K562 (cell line): ENCODE results near the gene SCAP. TPM values are rescaled to one million over a fixed set of nuclear protein-coding genes. Genes with fewer than 3 reads are reported as not detected.

Source experiments
- AFF4 ChIP-seq: sonication (generic); formaldehyde crosslinking; IDR thresholded peaks from 2 replicates; pipeline ENCODE4 v1.8.0; 2023; ENCODE audit warnings: mild to moderate bottlenecking, missing genetic modification reagents
- BRCA1 ChIP-seq, 2 experiments: fragments of 450-650 bp in 1 of 2; sonication (generic) in 1 of 2; formaldehyde crosslinking in 1 of 2; IDR thresholded peaks; 2 replicates each; pipeline versions ENCODE4 v1.5.0 to v1.6.1; 2017 to 2020; ENCODE audit warnings: mild to moderate bottlenecking in 1 of 2, missing genetic modification reagents in 1 of 2
- CBX3 ChIP-seq, 2 experiments: IDR thresholded peaks; 1 replicate in 1 of 2; 2 replicates in 1 of 2; pipeline ENCODE4 v1.6.1; 2012; ENCODE audit warnings: inconsistent platforms in 2 of 2, low read length in 2 of 2, borderline replicate concordance in 1 of 2, control low read depth in 1 of 2
- HDAC2 ChIP-seq: fragments of 450-650 bp; IDR thresholded peaks from 2 replicates; pipeline ENCODE4 v1.6.1; 2016; ENCODE audit warnings: mild to moderate bottlenecking
- MBD1 ChIP-seq: fragments of 250-450 bp; sonication (Bioruptor Pico); IDR thresholded peaks from 2 replicates; pipeline ENCODE4 v1.8.0; 2022; ENCODE audit warnings: inconsistent platforms
- NKRF ChIP-seq: fragments of 450-650 bp; IDR thresholded peaks from 2 replicates; pipeline ENCODE4 v1.6.1; 2016; ENCODE audit warnings: borderline replicate concordance
- NUFIP1 ChIP-seq: fragments of 450-650 bp; IDR thresholded peaks from 2 replicates; pipeline ENCODE4 v1.6.1; 2018; ENCODE audit not compliant: partially characterized antibody
- SMC3 ChIP-seq: conservative IDR thresholded peaks from 2 replicates; pipeline ENCODE4 v1.6.1; 2011; ENCODE audit warnings: low read depth, low read length, improper control_type of control experiment; ENCODE audit not compliant: insufficient read depth
- ZBED1 ChIP-seq: IDR thresholded peaks from 2 replicates; pipeline ENCODE4 v1.6.1; 2014
- ZBTB2 ChIP-seq: fragments of 450-650 bp; IDR thresholded peaks from 2 replicates; pipeline ENCODE4 v1.6.1; 2016; ENCODE audit warnings: antibody characterized with exemption
- ZBTB49 ChIP-seq: sonication (generic); formaldehyde crosslinking; IDR thresholded peaks from 2 replicates; pipeline ENCODE4 v1.8.0; 2022; ENCODE audit warnings: missing genetic modification reagents, mild to moderate bottlenecking, borderline replicate concordance
- ZC3H4 ChIP-seq: sonication (generic); formaldehyde crosslinking; IDR thresholded peaks from 2 replicates; pipeline ENCODE4 v1.9.0; 2021; ENCODE audit warnings: missing genetic modification reagents, borderline replicate concordance
- ZNF280A ChIP-seq: fragments of 450-650 bp; IDR thresholded peaks from 2 replicates; pipeline ENCODE4 v1.6.1; 2018; ENCODE audit warnings: mild to moderate bottlenecking, low read depth; ENCODE audit not compliant: partially characterized antibody
- polyA plus RNA-seq, 8 experiments: library from polyadenylated mRNA; depleted of rRNA in 4 of 8; stranded (reverse) in 5 of 8; unstranded in 3 of 8; fragments of >200 nt; fragmentation: Nextera tagmentation in 2 of 8; fragmentation: Illumina TruSeq in 1 of 8; extraction: Ambion mirVana in 2 of 8; extraction: Trizol in 1 of 8; gene quantifications; 2 replicates each; pipeline versions ENCODE4 v1.2.1 to v1.2.3, GENCODE V29; 2011 to 2014; ENCODE audit warnings: inconsistent platforms in 1 of 8, missing spikeins in 1 of 8
- total RNA-seq, 7 experiments: library from RNA; depleted of rRNA in 6 of 7; stranded (reverse); fragments of >200 nt in 6 of 7; fragmentation: Illumina TruSeq in 2 of 7; extraction: Trizol in 2 of 7; gene quantifications; 2 replicates each; pipeline versions ENCODE4 v1.2.1 to v1.2.3, GENCODE V29; 2011 to 2021; ENCODE audit warnings: low replicate concordance in 1 of 7

The SCAP gene
- total and polyA plus RNA-seq, 9 of the 15 experiments (the other 6 are each of a cell fraction or from before 2014, with no cell fraction given): 2.6 to 104 (median 37.8) TPM

GRCh38 chr3:47475029-47475569 is 642 bp downstream of the SCAP start (continued):
- TF ChIP-seq NKRF: peak; percentile 72; the same call in 1 of the 2 replicates
- no peak for TF ChIP-seq ZBTB49
- TF ChIP-seq AFF4: 0 out of 2 replicates have a peak, but pooled peaks have one; percentile 7
- no peak for TF ChIP-seq BRCA1 (IDR thresholded peaks at IDR 0.05)
- TF ChIP-seq BRCA1 (CRISPR knock-in tag; IDR thresholded peaks at IDR 0.05): no peak
- TF ChIP-seq ZNF280A: no peak
- TF ChIP-seq NUFIP1: no peak
- TF ChIP-seq ZC3H4 (CRISPR knock-in tag): no peak
- TF ChIP-seq HDAC2: peak; percentile 23
- TF ChIP-seq MBD1 (CRISPR knock-in tag): no peak
- TF ChIP-seq ZBTB2: 0 out of 2 replicates have a peak, but pooled peaks have one; percentile 37
- no peak for TF ChIP-seq SMC3
- TF ChIP-seq CBX3 (IDR thresholded peaks at IDR 0.05; ENCODE audit: borderline replicate concordance in 1 of 2, low read length in 2 of 2): 0 out of 3 replicates have a peak, but pooled peaks of 1 of the 2 experiments have one; percentile 5
- peak; percentile 80; the same call in 1 of the 2 replicates for TF ChIP-seq ZBED1
